Sigmoid colon (tissue), 4 donors: ENCODE results near the gene DES.

ENCODE experiments used
- POLR2A ChIP-seq, 2 donors: fragments of 450-650 bp; IDR thresholded peaks; one replicate each; pipeline ENCODE4 v1.6.1; 2016; ENCODE audit warnings: antibody characterized with exemption in 2 of 2, mild to moderate bottlenecking in 2 of 2, moderate library complexity in 2 of 2
- POLR2AphosphoS5 ChIP-seq, 4 donors: sonication (generic); formaldehyde crosslinking; IDR thresholded peaks; one replicate each; pipeline ENCODE4 v1.6.1; 2017; ENCODE audit warnings: antibody characterized with exemption in 4 of 4

- no peak for TF ChIP-seq POLR2AphosphoS5 (IDR thresholded peaks at IDR 0.05)
- no peak for TF ChIP-seq POLR2A (IDR thresholded peaks at IDR 0.05)
These were observed 13.8 kb upstream of the DES start for GRCh38 chr2:219404291-219404910.
